K562 (cell line): ENCODE results near the gene MTOR. TPM values are rescaled to one million over a fixed set of nuclear protein-coding genes. Genes with fewer than 3 reads are reported as not detected.

Source experiments
- AFF4 ChIP-seq: sonication (generic); formaldehyde crosslinking; IDR thresholded peaks from 2 replicates; pipeline ENCODE4 v1.8.0; 2023; ENCODE audit warnings: mild to moderate bottlenecking, missing genetic modification reagents
- BDP1 ChIP-seq: IDR thresholded peaks from 3 replicates; pipeline ENCODE4 v1.6.1; 2011; ENCODE audit not compliant: insufficient read length, insufficient read depth
- CTCFL ChIP-seq: IDR thresholded peaks from 2 replicates; pipeline ENCODE4 v1.6.1; 2011; ENCODE audit warnings: borderline replicate concordance, low read depth, mild to moderate bottlenecking, moderate library complexity, low read length; ENCODE audit not compliant: insufficient read depth, poor library complexity, severe bottlenecking
- LCOR ChIP-seq: sonication (generic); formaldehyde crosslinking; IDR thresholded peaks from 2 replicates; pipeline ENCODE4 v1.8.0; 2022; ENCODE audit warnings: mild to moderate bottlenecking, missing genetic modification reagents
- NKRF ChIP-seq: fragments of 450-650 bp; IDR thresholded peaks from 2 replicates; pipeline ENCODE4 v1.6.1; 2016; ENCODE audit warnings: borderline replicate concordance
- RBM17 ChIP-seq: fragments of 200-400 bp; formaldehyde crosslinking; IDR thresholded peaks from 2 replicates; pipeline ENCODE4 v1.6.1; 2017; ENCODE audit warnings: low read depth, mild to moderate bottlenecking, low read length, borderline replicate concordance
- SOX6 ChIP-seq: fragments of 450-650 bp; IDR thresholded peaks from 2 replicates; pipeline ENCODE4 v1.6.1; 2014; ENCODE audit warnings: mild to moderate bottlenecking
- SRSF7 ChIP-seq: fragments of 200-400 bp; formaldehyde crosslinking; optimal IDR thresholded peaks from 2 replicates; pipeline ENCODE3; 2017; ENCODE audit warnings: mild to moderate bottlenecking, low read depth, low read length
- STAG1 ChIP-seq: sonication (generic); formaldehyde crosslinking; IDR thresholded peaks from 2 replicates; pipeline ENCODE4 v1.5.0; 2020; ENCODE audit warnings: missing genetic modification reagents, borderline replicate concordance
- TEAD1 ChIP-seq, 2 experiments: fragments of 450-650 bp in 1 of 2; sonication (generic) in 1 of 2; formaldehyde crosslinking; IDR thresholded peaks; 2 replicates each; pipeline versions ENCODE4 v1.4.0 to v1.8.0; 2020 to 2022; ENCODE audit warnings: mild to moderate bottlenecking in 2 of 2, missing genetic modification reagents in 1 of 2
- WHSC1 ChIP-seq: IDR thresholded peaks from one replicate; pipeline ENCODE4 v1.6.1; 2012; ENCODE audit warnings: low read length, control low read depth, inconsistent platforms
- ZBTB49 ChIP-seq: sonication (generic); formaldehyde crosslinking; IDR thresholded peaks from 2 replicates; pipeline ENCODE4 v1.8.0; 2022; ENCODE audit warnings: missing genetic modification reagents, mild to moderate bottlenecking, borderline replicate concordance
- ZBTB9 ChIP-seq: fragments of 450-650 bp; formaldehyde crosslinking; IDR thresholded peaks from 2 replicates; pipeline ENCODE4 v1.4.0; 2020; ENCODE audit warnings: mild to moderate bottlenecking, moderate library complexity
- ZNF124 ChIP-seq: sonication (generic); formaldehyde crosslinking; IDR thresholded peaks from 2 replicates; pipeline ENCODE4 v1.8.1; 2022; ENCODE audit warnings: missing genetic modification reagents
- ZNF134 ChIP-seq: fragments of 250-450 bp; sonication (Bioruptor Pico); conservative IDR thresholded peaks from 2 replicates; pipeline ENCODE4 v1.4.0; 2020
- polyA plus RNA-seq, 8 experiments: library from polyadenylated mRNA; depleted of rRNA in 4 of 8; stranded (reverse) in 5 of 8; unstranded in 3 of 8; fragments of >200 nt; fragmentation: Nextera tagmentation in 2 of 8; fragmentation: Illumina TruSeq in 1 of 8; extraction: Ambion mirVana in 2 of 8; extraction: Trizol in 1 of 8; gene quantifications; 2 replicates each; pipeline versions ENCODE4 v1.2.1 to v1.2.3, GENCODE V29; 2011 to 2014; ENCODE audit warnings: inconsistent platforms in 1 of 8, missing spikeins in 1 of 8
- total RNA-seq, 7 experiments: library from RNA; depleted of rRNA in 6 of 7; stranded (reverse); fragments of >200 nt in 6 of 7; fragmentation: Illumina TruSeq in 2 of 7; extraction: Trizol in 2 of 7; gene quantifications; 2 replicates each; pipeline versions ENCODE4 v1.2.1 to v1.2.3, GENCODE V29; 2011 to 2021; ENCODE audit warnings: low replicate concordance in 1 of 7

MTOR gene
- total and polyA plus RNA-seq, 9 of the 15 experiments (the other 6 are each of a cell fraction or from before 2014, with no cell fraction given): 11.4 to 71.4 (median 52.2) TPM

- TF ChIP-seq ZBTB9 (CRISPR knock-in tag): no peak
- TF ChIP-seq STAG1 (CRISPR knock-in tag): no peak
- TF ChIP-seq RBM17: no peak
- TF ChIP-seq WHSC1: no peak
- TF ChIP-seq NKRF: no peak; the same call in 1 of the 2 replicates
- TF ChIP-seq CTCFL: no peak
- no peak for TF ChIP-seq ZNF134
- TF ChIP-seq TEAD1 (CRISPR knock-in tag; IDR thresholded peaks at IDR 0.05): 0 out of 4 replicates have a peak, but pooled peaks of 1 of the 2 experiments have one; percentile 10
- no peak for TF ChIP-seq BDP1
- no peak for TF ChIP-seq ZNF124 (CRISPR knock-in tag)
- TF ChIP-seq AFF4 (CRISPR knock-in tag): no peak
- no peak for TF ChIP-seq LCOR
- no peak for TF ChIP-seq SOX6
- TF ChIP-seq ZBTB49 (CRISPR knock-in tag): no peak
- TF ChIP-seq SRSF7: no peak
Measured at GRCh38 chr1:11273595-11274234, 11.4 kb upstream of the MTOR start (continued).
